ENCODE results near the gene PCSK5. TPM values are rescaled to one million over a fixed set of nuclear protein-coding genes. Genes with fewer than 3 reads are reported as not detected.

PCSK5 gene
- total RNA-seq, 1 experiment from 2014 or later, result 6.9 TPM

DNA sequence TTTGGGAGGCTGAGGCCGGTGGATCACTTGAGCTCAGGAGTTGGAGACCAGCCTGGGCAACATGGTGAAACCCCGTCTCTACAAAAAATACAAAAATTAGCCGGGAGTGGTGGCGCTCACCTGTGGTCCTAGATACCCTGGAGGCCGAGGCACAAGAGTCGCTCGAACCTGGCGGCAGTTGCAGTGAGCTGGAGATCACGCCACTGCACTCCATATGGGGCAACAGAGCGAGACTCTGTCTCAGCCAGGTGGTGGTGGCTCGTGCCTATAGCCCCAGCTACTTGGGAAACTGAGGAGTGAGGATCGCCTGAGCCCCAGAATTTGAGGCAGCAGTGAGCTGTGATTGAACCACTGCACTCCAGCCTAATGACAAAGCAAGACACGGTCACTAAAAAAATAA lies 506.1 kb downstream of the PCSK5 start:
- no peak for ATAC-seq

More for the DNA sequence above, 506.1 kb downstream of the PCSK5 start:
- RAD21 ChIA-PET (ENCODE audit: low non-redundant PET in 1 of 2, low total read pairs in 2 of 2, uncharacterized antibody in 2 of 2, unreplicated experiment in 2 of 2), result no interaction called here
- H3K36me3 ChIP-seq (ENCODE audit: control insufficient read depth in 1 of 2, insufficient read depth in 2 of 2, low read length in 2 of 2), result 0 out of 4 replicates have a peak, but pooled peaks cover 0 to 5% of the 10 kb centered on the region in 2 experiments
- H4K20me1 ChIP-seq (ENCODE audit: insufficient read depth), result no peaks in the 10 kb centered on the region
- peaks cover 23% of the 10 kb centered on the region for H3K79me2 ChIP-seq (ENCODE audit: insufficient read depth, low read length)
- H3K4me3 ChIP-seq (replicated peaks in 1 of 2; ENCODE audit: low read depth in 1 of 2, low read length in 2 of 2), result no peak overlapping the region
- peaks cover 0 to 16% of the 10 kb centered on the region in 2 experiments; a peak in 3 of 4 replicates for H3K4me1 ChIP-seq (ENCODE audit: control insufficient read depth in 1 of 2, insufficient read depth in 2 of 2, low read length in 2 of 2)
- H3K27me3 ChIP-seq (ENCODE audit: insufficient read depth, low read length), result no peaks in the 10 kb centered on the region
- intact Hi-C loops (cut with micrococcal nuclease), result no loop called here
- no TSS peak for BruUV-seq (replicated peaks)
- H3K9me2 ChIP-seq (ENCODE audit: insufficient read depth), result no peaks in the 10 kb centered on the region
- CTCF ChIA-PET, result no interaction called here
- no peak overlapping the region for H2AFZ ChIP-seq (ENCODE audit: low read depth, low read length, poor library complexity, severe bottlenecking)
- TF ChIP-seq, protein P1, sequence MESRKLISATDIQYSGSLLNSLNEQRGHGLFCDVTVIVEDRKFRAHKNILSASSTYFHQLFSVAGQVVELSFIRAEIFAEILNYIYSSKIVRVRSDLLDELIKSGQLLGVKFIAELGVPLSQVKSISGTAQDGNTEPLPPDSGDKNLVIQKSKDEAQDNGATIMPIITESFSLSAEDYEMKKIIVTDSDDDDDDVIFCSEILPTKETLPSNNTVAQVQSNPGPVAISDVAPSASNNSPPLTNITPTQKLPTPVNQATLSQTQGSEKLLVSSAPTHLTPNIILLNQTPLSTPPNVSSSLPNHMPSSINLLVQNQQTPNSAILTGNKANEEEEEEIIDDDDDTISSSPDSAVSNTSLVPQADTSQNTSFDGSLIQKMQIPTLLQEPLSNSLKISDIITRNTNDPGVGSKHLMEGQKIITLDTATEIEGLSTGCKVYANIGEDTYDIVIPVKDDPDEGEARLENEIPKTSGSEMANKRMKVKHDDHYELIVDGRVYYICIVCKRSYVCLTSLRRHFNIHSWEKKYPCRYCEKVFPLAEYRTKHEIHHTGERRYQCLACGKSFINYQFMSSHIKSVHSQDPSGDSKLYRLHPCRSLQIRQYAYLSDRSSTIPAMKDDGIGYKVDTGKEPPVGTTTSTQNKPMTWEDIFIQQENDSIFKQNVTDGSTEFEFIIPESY (IDR thresholded peaks at IDR 0.05; ENCODE audit: extremely low read depth, insufficient replicate concordance, low read length), result no peak
- TF ChIP-seq YY1 (IDR thresholded peaks at IDR 0.05; ENCODE audit: extremely low read depth, insufficient replicate concordance, low read depth, low read length) (no peak), CBX3 (IDR thresholded peaks at IDR 0.05; ENCODE audit: low read depth) (no peak), ELF1 (IDR thresholded peaks at IDR 0.05; ENCODE audit: borderline replicate concordance, low read depth) (no peak), POLR2AphosphoS5 (IDR thresholded peaks at IDR 0.05; ENCODE audit: low read depth, low read length) (no peak), CEBPB (IDR thresholded peaks at IDR 0.05; ENCODE audit: low read depth) (no peak), FOSL1 (IDR thresholded peaks at IDR 0.05; ENCODE audit: low read depth) (no peak), ZFX (IDR thresholded peaks at IDR 0.05) (no peak), TCF7L2 (IDR thresholded peaks at IDR 0.05; ENCODE audit: borderline replicate concordance, extremely low read depth, insufficient read depth, insufficient read length) (no peak), EZH2phosphoT487 (IDR thresholded peaks at IDR 0.05; ENCODE audit: borderline replicate concordance) (no peak), ZNF274 (IDR thresholded peaks at IDR 0.05; ENCODE audit: low read depth, low read length) (no peak), POLR2A (IDR thresholded peaks at IDR 0.05; ENCODE audit: borderline replicate concordance, extremely low read depth, insufficient read depth, insufficient read length) (no peak), EGR1 (IDR thresholded peaks at IDR 0.05; ENCODE audit: low read depth) (no peak), EZH2 (IDR thresholded peaks at IDR 0.05) (no peak)
- TF ChIP-seq, protein P2, sequence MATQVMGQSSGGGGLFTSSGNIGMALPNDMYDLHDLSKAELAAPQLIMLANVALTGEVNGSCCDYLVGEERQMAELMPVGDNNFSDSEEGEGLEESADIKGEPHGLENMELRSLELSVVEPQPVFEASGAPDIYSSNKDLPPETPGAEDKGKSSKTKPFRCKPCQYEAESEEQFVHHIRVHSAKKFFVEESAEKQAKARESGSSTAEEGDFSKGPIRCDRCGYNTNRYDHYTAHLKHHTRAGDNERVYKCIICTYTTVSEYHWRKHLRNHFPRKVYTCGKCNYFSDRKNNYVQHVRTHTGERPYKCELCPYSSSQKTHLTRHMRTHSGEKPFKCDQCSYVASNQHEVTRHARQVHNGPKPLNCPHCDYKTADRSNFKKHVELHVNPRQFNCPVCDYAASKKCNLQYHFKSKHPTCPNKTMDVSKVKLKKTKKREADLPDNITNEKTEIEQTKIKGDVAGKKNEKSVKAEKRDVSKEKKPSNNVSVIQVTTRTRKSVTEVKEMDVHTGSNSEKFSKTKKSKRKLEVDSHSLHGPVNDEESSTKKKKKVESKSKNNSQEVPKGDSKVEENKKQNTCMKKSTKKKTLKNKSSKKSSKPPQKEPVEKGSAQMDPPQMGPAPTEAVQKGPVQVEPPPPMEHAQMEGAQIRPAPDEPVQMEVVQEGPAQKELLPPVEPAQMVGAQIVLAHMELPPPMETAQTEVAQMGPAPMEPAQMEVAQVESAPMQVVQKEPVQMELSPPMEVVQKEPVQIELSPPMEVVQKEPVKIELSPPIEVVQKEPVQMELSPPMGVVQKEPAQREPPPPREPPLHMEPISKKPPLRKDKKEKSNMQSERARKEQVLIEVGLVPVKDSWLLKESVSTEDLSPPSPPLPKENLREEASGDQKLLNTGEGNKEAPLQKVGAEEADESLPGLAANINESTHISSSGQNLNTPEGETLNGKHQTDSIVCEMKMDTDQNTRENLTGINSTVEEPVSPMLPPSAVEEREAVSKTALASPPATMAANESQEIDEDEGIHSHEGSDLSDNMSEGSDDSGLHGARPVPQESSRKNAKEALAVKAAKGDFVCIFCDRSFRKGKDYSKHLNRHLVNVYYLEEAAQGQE (IDR thresholded peaks at IDR 0.05; ENCODE audit: low read depth), result no peak
- DNase-seq (ENCODE audit: low read depth, low spot score), result no peak
- no peak overlapping the region for H3K9ac ChIP-seq (ENCODE audit: low read length)
- H3K9me3 ChIP-seq (ENCODE audit: control insufficient read depth in 1 of 2, insufficient read depth in 1 of 2, low read depth in 1 of 2, low read length in 2 of 2), result no peaks in the 10 kb centered on the region; a peak in 1 of 4 replicates
- no peak overlapping the region for H3K4me2 ChIP-seq (ENCODE audit: low read length)
- no peak overlapping the region for H3K27ac ChIP-seq (ENCODE audit: low read depth, low read length)
- POLR2A ChIA-PET, result no interaction called here
